NT2/D1 (cell line): ENCODE results near the gene C2CD3.

Experiments
- SUZ12 ChIP-seq: IDR thresholded peaks from 2 replicates; pipeline ENCODE4 v1.6.1; 2011; ENCODE audit not compliant: insufficient read length, insufficient read depth; ENCODE audit errors: extremely low read depth
- ZNF274 ChIP-seq: IDR thresholded peaks from 2 replicates; pipeline ENCODE4 v1.6.1; 2011; ENCODE audit warnings: mild to moderate bottlenecking, low read depth, low read length

DNA sequence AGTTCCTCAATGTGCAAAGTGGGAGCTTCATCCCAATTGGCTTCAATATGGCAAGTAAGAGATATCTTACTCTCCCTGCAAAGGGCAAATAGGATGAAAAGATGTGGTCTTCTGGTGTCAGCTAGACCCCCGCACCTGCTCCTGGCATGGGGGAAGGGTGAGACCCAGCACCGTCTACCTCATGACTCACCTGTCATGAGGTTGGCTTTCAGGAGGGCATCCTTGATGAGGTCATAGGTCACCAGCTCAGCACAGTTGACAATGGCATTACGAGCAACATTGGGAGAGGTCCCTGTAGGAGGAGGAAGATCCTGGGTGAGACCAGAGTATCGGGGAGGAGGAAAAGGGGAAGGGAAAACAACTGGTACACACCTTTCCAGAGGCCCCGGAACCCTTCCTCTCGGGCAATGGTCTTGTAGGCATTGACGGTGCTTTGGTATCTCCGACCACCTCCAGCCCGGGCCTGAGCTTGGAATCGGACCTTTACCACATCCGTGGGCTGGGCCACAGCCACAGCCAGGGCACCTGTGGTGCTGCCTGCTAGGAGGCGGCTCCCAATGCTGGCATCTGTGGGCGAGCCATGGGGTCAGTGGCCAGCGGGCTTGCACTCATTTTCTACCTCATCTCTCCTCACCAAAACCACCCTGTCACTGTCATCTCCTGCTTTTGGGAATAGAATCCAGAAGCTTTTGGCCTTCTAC, 194.2 kb downstream of the C2CD3 start:
- TF ChIP-seq ZNF274 (no peak), SUZ12 (no peak)
